Measurements from ENCODE around the gene C21orf58.
A peak's percentile ranks its signal among the peaks of the same experiment; 100 is the strongest.
"Not testable (repeated sequence)": the region's sequence is repeated elsewhere in the genome, so short reads cannot be mapped to it uniquely, and the experiment has no call there.

C21orf58 gene

GRCh38 chr21:46323227-46323709 is 402 bp downstream of the C21orf58 start:
- Mint-ChIP-seq H3K27ac (peak overlapping the region; percentile 88), H3K27me3 (no peaks in the 10 kb centered on the region), H3K9me3 (no peaks in the 10 kb centered on the region), H3K4me3 (peak overlapping the region; percentile 93), H3K4me1 (peaks cover 39% of the 10 kb centered on the region), H3K36me3 (ENCODE audit: low read depth) (peaks cover 39% of the 10 kb centered on the region)
- DNase-seq = no peak
- ATAC-seq = no peak

GRCh38 chr21:46322351-46323226 is 1.1 kb downstream of the C21orf58 start:
- Mint-ChIP-seq H3K9me3 (no peaks in the 10 kb centered on the region), H3K4me3 (peak overlapping the region; percentile 93), H3K27me3 (no peaks in the 10 kb centered on the region), H3K27ac (peak overlapping the region; percentile 88), H3K36me3 (ENCODE audit: low read depth) (peaks cover 34% of the 10 kb centered on the region), H3K4me1 (peaks cover 39% of the 10 kb centered on the region)
- ATAC-seq (no peak), DNase-seq (peak; percentile 34)

- Mint-ChIP-seq H3K4me1 (peaks cover 29% of the 10 kb centered on the region), H3K27ac (no peak overlapping the region), H3K9me3 (no peaks in the 10 kb centered on the region), H3K36me3 (ENCODE audit: low read depth) (peaks cover 25% of the 10 kb centered on the region), H3K4me3 (peak overlapping the region; percentile 93), H3K27me3 (no peaks in the 10 kb centered on the region)
- ATAC-seq (no peak), DNase-seq (no peak)
Measured at GRCh38 chr21:46320331-46320801, 3.3 kb downstream of the C21orf58 start.

- ATAC-seq (no peak), DNase-seq (no peak)
- Mint-ChIP-seq H3K4me1 (peaks cover 27% of the 10 kb centered on the region), H3K27ac (no peak overlapping the region), H3K36me3 (ENCODE audit: low read depth) (peaks cover 25% of the 10 kb centered on the region), H3K27me3 (no peaks in the 10 kb centered on the region), H3K9me3 (no peaks in the 10 kb centered on the region), H3K4me3 (no peak overlapping the region)
Measured at GRCh38 chr21:46319186-46319585, 4.5 kb downstream of the C21orf58 start.

GRCh38 chr21:46318464-46318845 is 5.2 kb downstream of the C21orf58 start:
- DNase-seq (no peak), ATAC-seq (no peak)
- Mint-ChIP-seq H3K27ac (no peak overlapping the region), H3K9me3 (no peaks in the 10 kb centered on the region), H3K36me3 (ENCODE audit: low read depth) (peaks cover 27% of the 10 kb centered on the region), H3K4me3 (no peak overlapping the region), H3K27me3 (no peaks in the 10 kb centered on the region), H3K4me1 (peaks cover 24% of the 10 kb centered on the region)

GRCh38 chr21:46317710-46318463 is 5.8 kb downstream of the C21orf58 start:
- H3K27me3 Mint-ChIP-seq = no peaks in the 10 kb centered on the region
- H3K4me1 Mint-ChIP-seq = peaks cover 24% of the 10 kb centered on the region
- no peak for DNase-seq
- no peak overlapping the region for H3K4me3 Mint-ChIP-seq
- ATAC-seq = no peak
- H3K36me3 Mint-ChIP-seq (ENCODE audit: low read depth) = peaks cover 24% of the 10 kb centered on the region
- H3K27ac Mint-ChIP-seq = no peak overlapping the region
- H3K9me3 Mint-ChIP-seq = no peaks in the 10 kb centered on the region

- Mint-ChIP-seq H3K4me1 (peaks cover 14% of the 10 kb centered on the region), H3K9me3 (no peaks in the 10 kb centered on the region), H3K27me3 (no peaks in the 10 kb centered on the region), H3K4me3 (no peak overlapping the region), H3K36me3 (ENCODE audit: low read depth) (peaks cover 15% of the 10 kb centered on the region), H3K27ac (no peak overlapping the region)
- DNase-seq = no peak
- ATAC-seq = no peak
Measured at GRCh38 chr21:46316708-46317324, 6.9 kb downstream of the C21orf58 start.

GRCh38 chr21:46314441-46315020 is 9.1 kb downstream of the C21orf58 start:
- no peaks in the 10 kb centered on the region for H3K27me3 Mint-ChIP-seq
- no peak overlapping the region for H3K4me3 Mint-ChIP-seq
- DNase-seq (no peak), ATAC-seq (no peak)
- H3K4me1 Mint-ChIP-seq = no peaks in the 10 kb centered on the region
- H3K9me3 Mint-ChIP-seq = no peaks in the 10 kb centered on the region
- peaks cover 9% of the 10 kb centered on the region for H3K36me3 Mint-ChIP-seq (ENCODE audit: low read depth)
- no peak overlapping the region for H3K27ac Mint-ChIP-seq

GRCh38 chr21:46312949-46313348 is 10.7 kb downstream of the C21orf58 start:
- Mint-ChIP-seq H3K27me3 (no peaks in the 10 kb centered on the region), H3K4me3 (no peak overlapping the region), H3K36me3 (ENCODE audit: low read depth) (peaks cover 12% of the 10 kb centered on the region), H3K27ac (no peak overlapping the region), H3K9me3 (no peaks in the 10 kb centered on the region), H3K4me1 (no peaks in the 10 kb centered on the region)
- DNase-seq (no peak), ATAC-seq (no peak)

- Mint-ChIP-seq H3K4me3 (no peak overlapping the region), H3K27ac (no peak overlapping the region), H3K36me3 (ENCODE audit: low read depth) (peaks cover 14% of the 10 kb centered on the region), H3K4me1 (peaks cover 3% of the 10 kb centered on the region), H3K9me3 (no peaks in the 10 kb centered on the region), H3K27me3 (no peaks in the 10 kb centered on the region)
- ATAC-seq (no peak), DNase-seq (no peak)
Measured at GRCh38 chr21:46311568-46311967, 12.1 kb downstream of the C21orf58 start.

- not testable (repeated sequence) for H3K27me3 Mint-ChIP-seq, ATAC-seq, H3K4me1 Mint-ChIP-seq, DNase-seq, H3K4me3 Mint-ChIP-seq, H3K9me3 Mint-ChIP-seq, H3K27ac Mint-ChIP-seq
- peaks cover 14% of the 10 kb centered on the region for H3K36me3 Mint-ChIP-seq (ENCODE audit: low read depth)
Measured at GRCh38 chr21:46310260-46310659, 13.4 kb downstream of the C21orf58 start.

- H3K36me3 Mint-ChIP-seq (ENCODE audit: low read depth) = peaks cover 19% of the 10 kb centered on the region
- no peaks in the 10 kb centered on the region for H3K27me3 Mint-ChIP-seq
- DNase-seq = no peak
- no peak for ATAC-seq
- H3K27ac Mint-ChIP-seq = no peak overlapping the region
- H3K4me1 Mint-ChIP-seq = peaks cover 3% of the 10 kb centered on the region
- H3K9me3 Mint-ChIP-seq = no peaks in the 10 kb centered on the region
- no peak overlapping the region for H3K4me3 Mint-ChIP-seq
Measured at GRCh38 chr21:46308431-46308830, 15.2 kb downstream of the C21orf58 start.

GRCh38 chr21:46307625-46308024 is 16.0 kb downstream of the C21orf58 start:
- ATAC-seq (peak; percentile 52), DNase-seq (no peak)
- Mint-ChIP-seq H3K27ac (no peak overlapping the region), H3K36me3 (ENCODE audit: low read depth) (peaks cover 19% of the 10 kb centered on the region), H3K4me3 (no peak overlapping the region), H3K27me3 (no peaks in the 10 kb centered on the region), H3K4me1 (peaks cover 3% of the 10 kb centered on the region), H3K9me3 (no peaks in the 10 kb centered on the region)

GRCh38 chr21:46304955-46305354 is 18.7 kb downstream of the C21orf58 start:
- Mint-ChIP-seq H3K36me3 (ENCODE audit: low read depth) (peaks cover 14% of the 10 kb centered on the region), H3K4me1 (peaks cover 3% of the 10 kb centered on the region), H3K27ac (no peak overlapping the region), H3K4me3 (no peak overlapping the region), H3K9me3 (no peaks in the 10 kb centered on the region), H3K27me3 (no peaks in the 10 kb centered on the region)
- DNase-seq = no peak
- no peak for ATAC-seq
